Fibroblast of mammary gland (primary cell): Measurements from ENCODE around the gene ARFGEF3.

Experiments used
- DNase-seq: peaks from one replicate; pipeline ENCODE4 v3.0.0-alpha.2; 2010; ENCODE audit warnings: low read depth
- H3K4me3 ChIP-seq: 2 replicates; pipeline ENCODE4 v1.5.1; 2011; ENCODE audit warnings: low read depth, mild to moderate bottlenecking, low read length, moderate library complexity; ENCODE audit not compliant: control insufficient read depth
- CTCF ChIP-seq: conservative IDR thresholded peaks from 2 replicates; pipeline ENCODE4 v1.5.1; 2011; ENCODE audit warnings: low read depth, low read length, inconsistent platforms; ENCODE audit not compliant: control insufficient read depth, insufficient read depth

Gene ARFGEF3

DNA sequence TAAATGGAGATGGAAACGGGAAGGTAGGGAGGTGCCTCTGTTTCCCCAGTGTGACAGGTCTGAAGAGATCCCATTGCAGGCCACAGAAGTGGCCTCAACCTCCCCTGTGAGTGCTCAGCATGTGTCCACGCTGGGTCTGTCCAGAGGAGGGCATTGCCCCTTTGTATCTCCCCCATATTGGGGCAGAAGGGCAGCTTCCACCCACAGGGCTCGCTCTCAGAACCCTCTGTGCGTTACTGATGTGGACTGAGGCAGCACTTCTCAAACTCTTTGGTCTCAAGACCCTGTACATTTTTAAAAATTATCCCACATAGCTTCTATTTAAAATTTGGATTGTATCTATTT lies 22.0 kb downstream of the ARFGEF3 start:
- no peak for TF ChIP-seq CTCF

GRCh38 chr6:138184230-138184629 lies 22.5 kb downstream of the ARFGEF3 start:
- no peak overlapping the region for H3K4me3 ChIP-seq
- no peak for DNase-seq
- TF ChIP-seq CTCF = no peak

More for the DNA sequence above, 22.0 kb downstream of the ARFGEF3 start:
- no peak overlapping the region for H3K4me3 ChIP-seq
- DNase-seq = no peak

GRCh38 chr6:138187156-138187555 lies 25.4 kb downstream of the ARFGEF3 start:
- no peak overlapping the region for H3K4me3 ChIP-seq
- DNase-seq = no peak
- TF ChIP-seq CTCF = no peak

DNA sequence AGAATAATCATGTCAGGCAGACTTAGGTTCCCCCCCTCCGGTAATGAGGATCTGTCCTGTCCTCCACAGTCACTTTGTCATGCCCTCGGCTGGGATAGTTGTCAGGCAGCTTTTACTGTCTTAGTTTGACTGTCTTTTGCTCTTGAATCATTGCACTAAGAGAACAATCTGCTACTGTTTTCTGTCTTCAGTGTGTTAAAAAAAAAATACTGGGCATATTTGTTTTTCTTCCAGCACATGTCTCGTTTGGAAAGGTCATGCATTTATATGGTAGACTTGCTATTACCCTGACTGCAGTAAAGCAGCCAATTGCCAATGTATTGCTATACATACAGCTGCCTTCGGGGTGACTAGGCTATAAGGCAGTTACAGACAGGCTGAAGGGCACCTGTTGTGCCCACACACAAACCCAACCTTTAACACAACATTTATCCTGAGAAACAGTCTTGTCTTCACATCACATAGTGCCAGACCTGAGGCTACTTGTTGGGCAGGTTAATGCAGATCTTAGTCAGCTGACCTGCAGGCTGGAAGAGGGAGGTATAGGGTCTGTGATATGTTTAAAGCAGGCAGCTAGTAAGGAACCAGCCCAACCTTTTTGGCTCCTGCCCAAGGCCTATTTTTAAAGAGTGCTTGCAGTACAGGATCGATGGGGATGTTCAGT lies 26.7 kb downstream of the ARFGEF3 start:
- TF ChIP-seq CTCF = no peak
- DNase-seq = no peak
- no peak overlapping the region for H3K4me3 ChIP-seq

DNA sequence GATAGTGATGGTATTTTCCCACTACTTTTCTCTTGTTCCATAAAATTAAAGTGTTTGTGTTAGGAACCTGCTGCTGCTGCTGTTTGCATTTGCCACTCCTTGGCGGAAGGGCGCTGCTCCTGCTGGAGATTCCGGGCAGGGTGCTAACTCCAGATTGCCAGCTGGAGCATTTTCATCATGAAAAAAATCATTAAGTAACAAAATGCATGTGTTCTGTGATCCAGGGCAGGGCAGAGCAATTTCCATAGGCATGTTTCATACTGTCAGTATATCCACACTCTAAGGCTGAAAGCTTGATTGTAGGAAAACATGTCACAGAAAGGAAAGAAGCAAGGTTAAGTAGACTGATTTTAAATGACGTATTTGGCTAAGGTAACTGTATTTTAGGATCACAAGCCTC lies 32.5 kb downstream of the ARFGEF3 start:
- no peak for DNase-seq
- no peak overlapping the region for H3K4me3 ChIP-seq
- TF ChIP-seq CTCF = no peak

DNA sequence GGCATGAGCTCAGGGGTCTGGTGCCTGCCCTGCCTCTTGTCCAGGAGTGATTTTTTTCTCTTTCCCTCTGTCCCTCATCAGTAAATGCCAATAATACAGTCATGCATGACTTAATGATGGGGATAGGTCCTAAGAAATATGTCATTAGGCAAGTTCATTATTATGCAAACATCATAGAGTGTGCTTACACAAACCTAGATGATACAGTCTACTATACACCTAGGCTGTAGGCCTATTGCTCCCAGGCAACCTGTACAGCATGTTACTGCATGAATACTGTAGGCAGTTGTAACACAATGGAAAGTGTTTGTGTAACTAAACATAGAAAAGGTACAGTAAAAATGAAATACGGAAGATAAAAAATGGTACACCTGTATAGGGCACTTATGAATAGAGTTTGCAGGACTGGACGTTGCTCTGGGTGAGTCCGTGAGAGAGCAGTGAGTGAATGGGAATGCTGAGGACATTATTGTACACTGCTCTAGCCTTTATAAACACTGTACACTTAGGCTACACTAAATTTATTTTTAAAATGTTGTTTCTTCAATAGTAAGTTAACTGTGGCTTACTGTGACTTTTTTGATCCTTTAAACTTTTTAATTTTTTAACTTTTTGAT lies 34.5 kb downstream of the ARFGEF3 start:
- TF ChIP-seq CTCF = no peak
- DNase-seq = no peak
- no peak overlapping the region for H3K4me3 ChIP-seq

DNA sequence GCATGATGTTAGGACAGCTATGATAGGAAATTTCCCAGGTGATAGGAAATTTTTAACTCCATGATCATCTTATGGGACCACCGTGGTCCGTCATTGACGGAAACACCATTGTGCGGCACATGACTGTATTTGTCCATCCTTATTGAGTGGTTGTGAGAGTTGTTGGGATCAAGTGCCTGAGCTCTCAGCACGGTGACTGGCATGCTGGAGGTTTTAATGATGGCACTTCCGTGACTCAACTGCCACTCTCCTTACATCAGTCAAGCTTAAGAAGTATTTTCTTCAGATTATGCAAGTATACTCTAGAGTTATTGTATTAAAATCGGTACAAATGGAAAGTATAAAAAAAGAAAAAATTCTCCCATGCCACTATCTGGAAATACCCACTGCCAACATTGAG lies 35.8 kb downstream of the ARFGEF3 start:
- DNase-seq = no peak
- no peak overlapping the region for H3K4me3 ChIP-seq
- no peak for TF ChIP-seq CTCF
